ENCODE data around the gene HDAC7.

- TF ChIP-seq CTCF (IDR thresholded peaks at IDR 0.05) = no peak
- TF ChIP-seq POLR2AphosphoS5 (IDR thresholded peaks at IDR 0.05) = no peak
- no peak for TF ChIP-seq POLR2A (IDR thresholded peaks at IDR 0.05)
Measured at GRCh38 chr12:47772094-47772660, 47.5 kb downstream of the HDAC7 start.
